A673 (cell line): ENCODE measurements around the gene PELI3.

Experiments
- CTCF ChIP-seq: fragments of 300-800, 200-600 bp; sonication (generic); conservative IDR thresholded peaks from 2 replicates; pipeline ENCODE4 v1.5.1; 2017; ENCODE audit warnings: low read depth, mild to moderate bottlenecking, antibody characterized with exemption, low read length, moderate library complexity, mixed read lengths
- EZH2 ChIP-seq: fragments of 200-600 bp; sonication (generic); IDR thresholded peaks from 2 replicates; pipeline ENCODE4 v1.6.1; 2017; ENCODE audit warnings: borderline replicate concordance, low read depth, mild to moderate bottlenecking, mixed read lengths, antibody characterized with exemption, low read length; ENCODE audit not compliant: poor library complexity, severe bottlenecking

- no peak for TF ChIP-seq CTCF
- TF ChIP-seq EZH2 = no peak
These were observed 2.7 kb downstream of the PELI3 start for GRCh38 chr11:66469441-66469840.
